Adrenal gland (tissue), 5 donors: ENCODE data around the gene TMEM158.

ENCODE experiments used
- POLR2A ChIP-seq, 2 donors: fragments of 450-650 bp; IDR thresholded peaks; one replicate each; pipeline ENCODE4 v1.6.1; 2017; ENCODE audit warnings: antibody characterized with exemption in 2 of 2, mild to moderate bottlenecking in 2 of 2, moderate library complexity in 1 of 2
- TF ChIP-seq, protein P1 (sequence below), 6 experiments: fragments of 450-650 bp in 4 of 6; fragments of 200-600 bp in 2 of 6; sonication (generic) in 1 of 6; IDR thresholded peaks; 1 replicate in 5 of 6; 2 replicates in 1 of 6; pipeline versions ENCODE4 v1.5.1 to v1.8.0; 2016 to 2021; ENCODE audit warnings: antibody characterized with exemption in 6 of 6, mild to moderate bottlenecking in 2 of 6, moderate library complexity in 1 of 6
- donor health status: DM: no; HTN: no; CAD: no.

DNA sequence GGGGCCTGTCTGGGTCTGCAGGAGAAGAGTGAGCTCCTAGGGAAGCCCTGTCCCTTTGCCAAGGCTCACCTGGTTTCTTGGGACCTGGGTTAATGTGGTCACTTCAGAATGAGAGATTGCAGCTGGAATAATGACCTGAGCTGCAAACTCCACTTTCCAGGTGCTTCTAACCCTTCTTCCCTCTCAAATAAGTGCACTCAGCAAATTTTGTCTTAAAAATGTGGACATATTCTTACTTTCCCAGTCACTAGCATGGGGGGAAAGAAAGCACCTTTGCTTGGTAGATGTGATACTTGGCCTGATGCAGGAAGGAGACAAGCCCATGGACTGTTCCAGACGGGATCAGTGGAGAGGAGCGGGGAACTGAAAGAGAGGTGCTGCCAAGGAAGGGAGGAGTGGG, 41.0 kb downstream of the TMEM158 start:
- TF ChIP-seq, protein P1, sequence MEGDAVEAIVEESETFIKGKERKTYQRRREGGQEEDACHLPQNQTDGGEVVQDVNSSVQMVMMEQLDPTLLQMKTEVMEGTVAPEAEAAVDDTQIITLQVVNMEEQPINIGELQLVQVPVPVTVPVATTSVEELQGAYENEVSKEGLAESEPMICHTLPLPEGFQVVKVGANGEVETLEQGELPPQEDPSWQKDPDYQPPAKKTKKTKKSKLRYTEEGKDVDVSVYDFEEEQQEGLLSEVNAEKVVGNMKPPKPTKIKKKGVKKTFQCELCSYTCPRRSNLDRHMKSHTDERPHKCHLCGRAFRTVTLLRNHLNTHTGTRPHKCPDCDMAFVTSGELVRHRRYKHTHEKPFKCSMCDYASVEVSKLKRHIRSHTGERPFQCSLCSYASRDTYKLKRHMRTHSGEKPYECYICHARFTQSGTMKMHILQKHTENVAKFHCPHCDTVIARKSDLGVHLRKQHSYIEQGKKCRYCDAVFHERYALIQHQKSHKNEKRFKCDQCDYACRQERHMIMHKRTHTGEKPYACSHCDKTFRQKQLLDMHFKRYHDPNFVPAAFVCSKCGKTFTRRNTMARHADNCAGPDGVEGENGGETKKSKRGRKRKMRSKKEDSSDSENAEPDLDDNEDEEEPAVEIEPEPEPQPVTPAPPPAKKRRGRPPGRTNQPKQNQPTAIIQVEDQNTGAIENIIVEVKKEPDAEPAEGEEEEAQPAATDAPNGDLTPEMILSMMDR (IDR thresholded peaks at IDR 0.05): no peak
- TF ChIP-seq POLR2A (IDR thresholded peaks at IDR 0.05): no peak
